Body of pancreas (tissue), 4 donors: ENCODE measurements around the gene FNDC3B.

Source experiments
- CTCF ChIP-seq, 7 experiments: fragments of 450-650 bp in 4 of 7; fragments of 200-600 bp in 3 of 7; sonication (generic) in 3 of 7; IDR thresholded peaks; one replicate each; pipeline ENCODE4 v1.5.1; 2016 to 2019; ENCODE audit warnings: antibody characterized with exemption in 7 of 7
- POLR2A ChIP-seq, 3 donors: fragments of 450-650 bp; IDR thresholded peaks; one replicate each; pipeline ENCODE4 v1.6.1; 2016; ENCODE audit warnings: antibody characterized with exemption in 3 of 3, mild to moderate bottlenecking in 2 of 3

GRCh38 chr3:172173316-172174254 lies 134.2 kb downstream of the FNDC3B start:
- TF ChIP-seq CTCF (IDR thresholded peaks at IDR 0.05) (no peak), POLR2A (IDR thresholded peaks at IDR 0.05) (no peak)
